ENCODE measurements around the gene OR2L13.

The OR2L13 gene

GRCh38 chr1:248140846-248141245 is 45.9 kb downstream of the OR2L13 start:
- Mint-ChIP-seq H3K4me1 (no peaks in the 10 kb centered on the region), H3K36me3 (no peaks in the 10 kb centered on the region), H3K27me3 (no peaks in the 10 kb centered on the region), H3K4me3 (no peak overlapping the region), H3K27ac (no peak overlapping the region), H3K9me3 (peaks cover 0 to 1% of the 10 kb centered on the region in 2 donors)
- DNase-seq (no peak), ATAC-seq (replicated peaks) (no peak)

GRCh38 chr1:248143311-248143710 is 48.3 kb downstream of the OR2L13 start:
- Mint-ChIP-seq H3K36me3 (no peaks in the 10 kb centered on the region), H3K9me3 (peaks cover 6 to 8% of the 10 kb centered on the region in 2 donors), H3K27ac (no peak overlapping the region), H3K4me1 (no peaks in the 10 kb centered on the region), H3K4me3 (no peak overlapping the region), H3K27me3 (no peaks in the 10 kb centered on the region)
- ATAC-seq (replicated peaks) (no peak), DNase-seq (no peak)

GRCh38 chr1:248144513-248145198 is 49.7 kb downstream of the OR2L13 start, which contains the start of gene OR2M5:
TSS of gene OR2M5 (plus strand) at chr1:248145148. CDS start at chr1:248145148, 0 bp downstream.
- Mint-ChIP-seq H3K4me1 (peaks cover 2 to 7% of the 10 kb centered on the region in 2 donors), H3K27me3 (no peaks in the 10 kb centered on the region), H3K4me3 (no peak within 1 kb of the TSS), H3K9me3 (peaks cover 6 to 8% of the 10 kb centered on the region in 2 donors), H3K36me3 (no peaks in the 10 kb centered on the region), H3K27ac (no peak within 1 kb of the TSS)
- no peak for ATAC-seq (replicated peaks)
- no peak for DNase-seq

Measured in stimulated activated naive B cell treated with anti-CD40 and anti-IgM and Interleukin-4, amounts not matched to agents 10 μg/mL and 1 μg/mL and 100 μg/mL, for 72 hours (primary cell).